Measurements from ENCODE around the gene DAZAP1. TPM values are rescaled to one million over a fixed set of nuclear protein-coding genes. Genes with fewer than 3 reads are reported as not detected.
A peak's percentile ranks its signal among the peaks of the same experiment; 100 is the strongest.

The DAZAP1 gene
- total RNA-seq (100 to 1,000 TPM; 148 to 163 TPM), total RNA-seq (134 to 182 reads per million in 2 donors)

- peak within 1 kb of the TSS; percentile 96 for H3K27ac Mint-ChIP-seq
- H3K36me3 Mint-ChIP-seq (ENCODE audit: low read depth), result peaks cover 2% of the 10 kb centered on the region
- peak within 1 kb of the TSS; percentile 94 for H3K4me3 Mint-ChIP-seq
- peak; percentile 33 for ATAC-seq
- peaks cover 38% of the 10 kb centered on the region for H3K4me1 Mint-ChIP-seq
- DNase-seq, result peak; percentile 42 to 44 (median 43)
- no peaks in the 10 kb centered on the region for H3K9me3 ChIP-seq (ENCODE audit: control insufficient read depth, low read length, poor library complexity, severe bottlenecking)
- no peaks in the 10 kb centered on the region for H3K27me3 Mint-ChIP-seq
Measured at GRCh38 chr19:1407528-1408299, at the start of gene DAZAP1. Gene DAZAP1, plus strand, starts transcription at chr19:1407586. Its CDS starts 188 bp downstream, at chr19:1407774.

DNA sequence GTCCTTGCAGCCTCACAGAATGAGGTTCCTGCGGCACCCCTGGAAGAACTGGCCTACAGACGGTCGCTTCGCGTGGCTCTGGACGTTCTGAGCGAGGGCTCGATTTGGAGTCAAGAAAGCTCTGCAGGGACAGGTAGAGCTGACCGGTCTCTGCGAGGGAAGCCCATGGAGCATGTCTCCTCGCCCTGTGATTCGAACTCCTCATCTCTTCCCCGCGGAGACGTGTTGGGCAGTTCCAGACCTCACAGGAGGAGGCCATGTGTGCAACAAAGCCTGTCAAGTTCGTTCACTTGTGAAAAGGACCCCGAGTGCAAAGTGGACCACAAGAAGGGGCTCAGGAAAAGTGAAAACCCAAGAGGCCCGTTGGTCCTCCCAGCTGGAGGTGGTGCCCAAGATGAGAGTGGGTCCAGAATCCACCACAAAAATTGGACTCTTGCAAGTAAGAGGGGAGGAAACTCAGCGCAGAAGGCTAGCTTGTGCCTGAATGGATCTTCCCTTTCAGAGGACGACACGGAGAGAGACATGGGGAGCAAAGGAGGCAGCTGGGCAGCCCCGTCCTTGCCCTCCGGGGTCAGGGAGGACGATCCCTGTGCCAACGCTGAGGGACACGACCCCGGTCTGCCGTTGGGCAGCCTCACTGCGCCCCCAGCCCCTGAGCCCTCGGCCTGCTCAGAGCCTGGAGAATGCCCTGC is 47.1 kb upstream of the DAZAP1 start:
- no peaks in the 10 kb centered on the region for H3K9me3 ChIP-seq (ENCODE audit: control insufficient read depth, low read length, poor library complexity, severe bottlenecking)
- DNase-seq (no peak), ATAC-seq (no peak)
- Mint-ChIP-seq H3K27ac (no peak overlapping the region), H3K36me3 (ENCODE audit: low read depth) (no peaks in the 10 kb centered on the region), H3K27me3 (no peaks in the 10 kb centered on the region), H3K4me1 (peaks cover 18% of the 10 kb centered on the region), H3K4me3 (no peak overlapping the region)

- Mint-ChIP-seq H3K4me1 (peaks cover 12% of the 10 kb centered on the region), H3K27ac (no peak overlapping the region), H3K27me3 (no peaks in the 10 kb centered on the region), H3K36me3 (ENCODE audit: low read depth) (no peaks in the 10 kb centered on the region), H3K4me3 (no peak overlapping the region)
- H3K9me3 ChIP-seq (ENCODE audit: control insufficient read depth, low read length, poor library complexity, severe bottlenecking), result no peaks in the 10 kb centered on the region
- no peak for ATAC-seq
- no peak for DNase-seq
Measured at GRCh38 chr19:1360818-1361461, 46.4 kb upstream of the DAZAP1 start.

DNA sequence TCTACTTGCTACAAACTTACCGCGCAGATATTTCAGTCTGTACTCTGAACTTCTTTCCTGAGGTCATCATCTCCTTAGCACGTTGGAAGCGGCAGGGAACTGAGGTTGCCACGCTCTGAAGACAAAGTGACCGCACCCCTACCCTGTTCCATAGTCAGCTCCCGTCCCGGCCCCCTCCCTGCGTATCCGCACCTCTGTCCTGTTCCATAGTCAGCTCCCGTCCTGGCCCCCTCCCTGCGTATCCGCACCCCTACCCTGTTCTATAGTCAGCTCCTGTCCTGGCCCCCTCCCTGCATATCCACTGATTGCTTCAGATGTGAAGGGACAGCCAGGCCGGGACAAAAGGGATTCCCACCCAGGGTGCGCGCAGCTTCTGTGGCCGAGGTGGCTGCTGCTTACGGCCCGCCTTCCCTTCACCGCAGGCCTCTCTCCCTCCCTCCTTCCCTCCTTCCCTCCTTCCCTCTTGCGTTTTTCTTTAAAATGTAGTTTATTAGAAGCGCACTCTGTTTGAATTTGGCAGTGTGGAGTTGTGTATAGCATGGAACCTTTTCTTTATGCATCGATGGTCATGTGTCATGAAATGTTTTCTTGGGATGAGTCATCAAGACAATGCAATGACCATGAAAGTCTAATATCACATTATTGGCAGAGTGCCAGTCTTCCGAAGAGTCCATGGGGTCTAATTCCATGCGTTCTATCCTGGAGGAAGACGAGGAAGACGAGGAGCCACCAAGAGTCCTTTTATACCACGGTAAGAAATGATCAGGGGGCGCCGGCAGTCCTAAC is 45.6 kb upstream of the DAZAP1 start:
- Mint-ChIP-seq H3K4me3 (peak overlapping the region; percentile 43), H3K36me3 (ENCODE audit: low read depth) (no peaks in the 10 kb centered on the region), H3K4me1 (peaks cover 11% of the 10 kb centered on the region), H3K27me3 (no peaks in the 10 kb centered on the region), H3K27ac (no peak overlapping the region)
- no peaks in the 10 kb centered on the region for H3K9me3 ChIP-seq (ENCODE audit: control insufficient read depth, low read length, poor library complexity, severe bottlenecking)
- no peak for ATAC-seq
- no peak for DNase-seq

- H3K4me3 Mint-ChIP-seq, result peak overlapping the region; percentile 43
Measured at GRCh38 chr19:1362387-1363257, 44.8 kb upstream of the DAZAP1 start.

DNA sequence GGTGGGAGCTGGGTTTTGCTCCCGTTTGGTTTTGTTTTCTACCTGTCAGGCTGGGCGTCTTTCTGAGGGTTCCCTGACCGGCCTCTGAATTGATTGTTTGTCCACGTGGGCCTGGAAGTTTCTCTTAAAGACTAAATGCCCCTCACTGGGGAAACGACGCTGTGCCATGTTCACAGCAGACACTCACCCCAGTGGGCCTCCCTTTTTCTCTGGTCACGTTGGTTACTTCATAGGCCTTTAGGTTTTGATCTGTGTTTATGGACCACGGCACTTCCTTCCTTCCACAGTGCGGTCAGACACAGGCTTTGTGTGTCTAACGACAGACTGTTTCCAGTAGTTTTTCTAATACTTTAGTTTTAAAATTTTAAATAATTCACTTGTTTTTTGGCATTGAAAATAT is 43.8 kb upstream of the DAZAP1 start:
- DNase-seq (no peak), ATAC-seq (peak; percentile 88)
- Mint-ChIP-seq H3K27ac (peak overlapping the region; percentile 70), H3K4me3 (peak overlapping the region; percentile 28), H3K4me1 (peaks cover 11% of the 10 kb centered on the region), H3K27me3 (no peaks in the 10 kb centered on the region), H3K36me3 (ENCODE audit: low read depth) (no peaks in the 10 kb centered on the region)
- no peaks in the 10 kb centered on the region for H3K9me3 ChIP-seq (ENCODE audit: control insufficient read depth, low read length, poor library complexity, severe bottlenecking)

More at GRCh38 chr19:1362387-1363257, 44.8 kb upstream of the DAZAP1 start:
- Mint-ChIP-seq H3K36me3 (ENCODE audit: low read depth) (no peaks in the 10 kb centered on the region), H3K27me3 (no peaks in the 10 kb centered on the region), H3K4me1 (peaks cover 11% of the 10 kb centered on the region), H3K27ac (no peak overlapping the region)
- no peaks in the 10 kb centered on the region for H3K9me3 ChIP-seq (ENCODE audit: control insufficient read depth, low read length, poor library complexity, severe bottlenecking)
- no peak for ATAC-seq
- DNase-seq, result no peak

GRCh38 chr19:1364070-1364704 is 43.2 kb upstream of the DAZAP1 start:
- H3K36me3 Mint-ChIP-seq (ENCODE audit: low read depth), result no peaks in the 10 kb centered on the region
- H3K4me3 Mint-ChIP-seq, result no peak overlapping the region
- H3K4me1 Mint-ChIP-seq, result peaks cover 11% of the 10 kb centered on the region
- no peak for DNase-seq
- no peaks in the 10 kb centered on the region for H3K27me3 Mint-ChIP-seq
- peak; percentile 47 for ATAC-seq
- no peaks in the 10 kb centered on the region for H3K9me3 ChIP-seq (ENCODE audit: control insufficient read depth, low read length, poor library complexity, severe bottlenecking)
- H3K27ac Mint-ChIP-seq, result peak overlapping the region; percentile 70

- Mint-ChIP-seq H3K36me3 (ENCODE audit: low read depth) (no peaks in the 10 kb centered on the region), H3K4me1 (peaks cover 11% of the 10 kb centered on the region), H3K27ac (no peak overlapping the region), H3K27me3 (no peaks in the 10 kb centered on the region), H3K4me3 (no peak overlapping the region)
- ATAC-seq, result no peak
- no peaks in the 10 kb centered on the region for H3K9me3 ChIP-seq (ENCODE audit: control insufficient read depth, low read length, poor library complexity, severe bottlenecking)
- no peak for DNase-seq
Measured at GRCh38 chr19:1365319-1366269, 41.8 kb upstream of the DAZAP1 start.

DNA sequence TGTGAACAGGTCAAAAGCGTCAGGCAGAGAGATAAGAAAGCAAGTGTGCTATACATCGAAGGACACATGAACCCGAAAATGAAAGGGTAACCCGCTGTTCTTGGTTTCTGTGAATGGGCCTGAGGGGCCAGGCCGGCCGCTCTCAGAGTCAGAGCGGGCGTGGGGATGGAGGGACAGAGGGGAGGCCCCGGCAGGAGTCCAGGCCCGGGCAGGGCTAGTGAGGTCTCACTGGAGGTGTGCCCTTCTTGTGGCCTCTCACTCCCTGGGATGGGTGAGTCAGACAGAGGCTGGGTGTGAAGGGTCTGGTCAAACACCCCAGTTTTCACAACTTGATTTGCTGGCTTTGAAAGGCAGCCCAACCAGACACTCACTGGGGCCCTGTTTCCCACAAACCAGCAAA is 41.1 kb upstream of the DAZAP1 start:
- no peaks in the 10 kb centered on the region for H3K9me3 ChIP-seq (ENCODE audit: control insufficient read depth, low read length, poor library complexity, severe bottlenecking)
- Mint-ChIP-seq H3K4me3 (no peak overlapping the region), H3K4me1 (peaks cover 11% of the 10 kb centered on the region), H3K36me3 (ENCODE audit: low read depth) (no peaks in the 10 kb centered on the region), H3K27ac (no peak overlapping the region), H3K27me3 (no peaks in the 10 kb centered on the region)
- no peak for ATAC-seq
- no peak for DNase-seq

GRCh38 chr19:1366899-1367870 is 40.2 kb upstream of the DAZAP1 start:
- Mint-ChIP-seq H3K36me3 (ENCODE audit: low read depth) (no peaks in the 10 kb centered on the region), H3K27me3 (no peaks in the 10 kb centered on the region), H3K4me1 (peaks cover 9% of the 10 kb centered on the region), H3K4me3 (no peak overlapping the region), H3K27ac (no peak overlapping the region)
- ATAC-seq (no peak), DNase-seq (no peak)
- H3K9me3 ChIP-seq (ENCODE audit: control insufficient read depth, low read length, poor library complexity, severe bottlenecking), result no peaks in the 10 kb centered on the region
